Kasumi-1 (cell line): ENCODE data around the gene FUBP3.
A peak's percentile ranks its signal among the peaks of the same experiment; 100 is the strongest.
"Not testable (repeated sequence)": the region's sequence is repeated elsewhere in the genome, so short reads cannot be mapped to it uniquely, and the experiment has no call there.

ENCODE experiments used
- DNase-seq, 2 experiments: peaks; one replicate each; lab custom pipeline; 2025; lab: John Stamatoyannopoulos, UW

Gene FUBP3

GRCh38 chr9:130682421-130683121, 103.2 kb downstream of the FUBP3 start:
- DNase-seq = peak; percentile 67 to 73

GRCh38 chr9:130685104-130685503, 105.7 kb downstream of the FUBP3 start:
- no peak for DNase-seq

DNA sequence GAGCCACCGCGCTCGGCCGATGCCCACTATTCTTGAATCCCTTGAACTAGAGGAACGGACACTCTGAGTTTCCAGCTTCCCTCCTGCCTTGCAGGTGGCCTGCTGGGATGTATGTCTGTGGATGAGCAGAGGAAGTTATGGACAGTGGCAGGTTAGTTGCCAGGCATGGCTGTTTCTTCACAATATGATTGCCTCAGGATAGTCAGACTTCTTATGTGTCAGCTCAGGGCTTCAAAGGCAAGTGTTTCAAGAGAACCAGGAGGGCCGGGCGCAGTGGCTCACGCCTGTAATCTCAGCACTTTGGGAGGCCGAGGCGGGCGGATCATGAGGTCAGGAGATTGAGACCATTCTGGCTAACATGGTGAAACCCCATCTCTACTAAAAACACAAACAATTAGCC, 106.6 kb downstream of the FUBP3 start:
- DNase-seq = not testable (repeated sequence)

DNA sequence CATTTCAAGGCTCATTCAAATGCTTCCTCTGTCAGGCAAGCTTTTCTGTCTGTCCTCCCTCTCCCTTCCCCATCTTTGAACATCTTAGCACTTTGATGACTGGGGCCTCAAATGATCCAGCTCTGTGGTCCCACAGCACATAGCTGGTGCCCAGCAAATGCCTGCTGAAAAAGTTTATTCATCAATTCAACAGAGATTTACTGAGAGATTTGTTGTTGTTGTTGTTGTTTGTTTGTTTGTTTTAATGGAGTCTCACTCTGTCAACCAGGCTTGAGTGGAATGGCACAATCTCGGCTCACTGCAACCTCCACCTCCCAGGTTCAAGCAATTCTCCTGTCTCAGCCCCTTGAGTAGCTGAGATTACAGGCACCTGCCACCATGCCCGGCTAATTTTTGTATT, 108.2 kb downstream of the FUBP3 start:
- DNase-seq = no peak
